Measurements from ENCODE around the gene SMYD3.

Gene SMYD3

GRCh38 chr1:246319083-246319714 is 187.9 kb downstream of the SMYD3 start:
- no peak overlapping the region for H3K4me3 ChIP-seq (ENCODE audit: low read depth, low read length)
- no peak for DNase-seq

GRCh38 chr1:246318622-246319021 is 188.5 kb downstream of the SMYD3 start:
- peaks cover 19% of the 10 kb centered on the region for H3K4me1 ChIP-seq
- no peak overlapping the region for H3K4me3 ChIP-seq (ENCODE audit: low read depth, low read length)
- no peaks in the 10 kb centered on the region for H3K9me3 ChIP-seq
- no peak for TF ChIP-seq CTCF (IDR thresholded peaks at IDR 0.05; ENCODE audit: low read depth, low read length)
- no peaks in the 10 kb centered on the region for H3K27me3 ChIP-seq
- DNase-seq = no peak
- no peaks in the 10 kb centered on the region for H3K36me3 ChIP-seq

More at GRCh38 chr1:246319083-246319714, 187.9 kb downstream of the SMYD3 start:
- TF ChIP-seq CTCF (IDR thresholded peaks at IDR 0.05; ENCODE audit: low read depth, low read length) = no peak
- Histone ChIP-seq H3K27me3 (no peaks in the 10 kb centered on the region), H3K9me3 (no peaks in the 10 kb centered on the region), H3K36me3 (no peaks in the 10 kb centered on the region), H3K4me1 (peaks cover 19% of the 10 kb centered on the region)

- Histone ChIP-seq H3K4me3 (ENCODE audit: low read depth, low read length) (no peak overlapping the region), H3K36me3 (no peaks in the 10 kb centered on the region), H3K9me3 (no peaks in the 10 kb centered on the region), H3K27me3 (no peaks in the 10 kb centered on the region), H3K4me1 (peaks cover 19% of the 10 kb centered on the region)
- no peak for TF ChIP-seq CTCF (IDR thresholded peaks at IDR 0.05; ENCODE audit: low read depth, low read length)
- no peak for DNase-seq
Observed at GRCh38 chr1:246318036-246318359, 189.1 kb downstream of the SMYD3 start.

GRCh38 chr1:246317332-246318035 is 189.6 kb downstream of the SMYD3 start:
- DNase-seq = no peak
- no peaks in the 10 kb centered on the region for H3K36me3 ChIP-seq
- no peaks in the 10 kb centered on the region for H3K9me3 ChIP-seq
- no peaks in the 10 kb centered on the region for H3K27me3 ChIP-seq
- no peak overlapping the region for H3K4me3 ChIP-seq (ENCODE audit: low read depth, low read length)
- TF ChIP-seq CTCF (IDR thresholded peaks at IDR 0.05; ENCODE audit: low read depth, low read length) = no peak
- peaks cover 19% of the 10 kb centered on the region for H3K4me1 ChIP-seq

- Histone ChIP-seq H3K9me3 (no peaks in the 10 kb centered on the region), H3K4me3 (ENCODE audit: low read depth, low read length) (no peak overlapping the region), H3K36me3 (no peaks in the 10 kb centered on the region), H3K4me1 (peaks cover 3% of the 10 kb centered on the region), H3K27me3 (no peaks in the 10 kb centered on the region)
- no peak for DNase-seq
- no peak for TF ChIP-seq CTCF (IDR thresholded peaks at IDR 0.05; ENCODE audit: low read depth, low read length)
Observed at GRCh38 chr1:246311461-246311860, 195.6 kb downstream of the SMYD3 start.

- Histone ChIP-seq H3K36me3 (no peaks in the 10 kb centered on the region), H3K27me3 (no peaks in the 10 kb centered on the region), H3K4me3 (ENCODE audit: low read depth, low read length) (no peak overlapping the region), H3K9me3 (no peaks in the 10 kb centered on the region), H3K4me1 (peaks cover 3% of the 10 kb centered on the region)
- no peak for DNase-seq
- TF ChIP-seq CTCF (IDR thresholded peaks at IDR 0.05; ENCODE audit: low read depth, low read length) = no peak
Observed at GRCh38 chr1:246309247-246309884, 197.7 kb downstream of the SMYD3 start.
